Smooth muscle cell of the pulmonary artery (primary cell): ENCODE measurements around the gene SNRPF. TPM values are rescaled to one million over a fixed set of nuclear protein-coding genes. Genes with fewer than 3 reads are reported as not detected.

ENCODE experiments used
- total RNA-seq: library from RNA; depleted of rRNA; stranded (reverse); fragments of >200 nt; gene quantifications from 2 replicates; pipeline ENCODE4 v1.2.3, GENCODE V29; 2014

The SNRPF gene
- total RNA-seq: 8.3 and 9.3 TPM in 2 replicates

GRCh38 chr12:95858451-95859343 is at the start of gene SNRPF:
SNRPF (plus strand) TSS chr12:95858952; CDS start chr12:95859074, 122 bp downstream.

Other genes with a start within 250 kb of the SNRPF start
- 130 and 302 TPM in 2 replicates for gene NTN4, start 68.2 kb upstream of the SNRPF start, total RNA-seq
- not detected in 2 replicates for gene CCDC38, start 83.7 kb downstream of the SNRPF start, total RNA-seq
- 0.07 and 0.13 TPM in 2 replicates for gene AMDHD1, start 84.4 kb downstream of the SNRPF start, total RNA-seq
- 1.2 TPM in 1 of 2 replicates, not detected in the other for gene HAL, start 137.4 kb downstream of the SNRPF start, total RNA-seq
- gene LTA4H, start 176.6 kb downstream of the SNRPF start, total RNA-seq: 80.3 TPM in 2 replicates